Activated T-cell treated with anti-CD3 and anti-CD28 coated beads for 4 hours (primary cell): ENCODE results near the gene MYO1C.

ENCODE experiments used
- DNase-seq: peaks from one replicate; pipeline ENCODE4 v3.0.0-alpha.2; 2020

Gene MYO1C

DNA sequence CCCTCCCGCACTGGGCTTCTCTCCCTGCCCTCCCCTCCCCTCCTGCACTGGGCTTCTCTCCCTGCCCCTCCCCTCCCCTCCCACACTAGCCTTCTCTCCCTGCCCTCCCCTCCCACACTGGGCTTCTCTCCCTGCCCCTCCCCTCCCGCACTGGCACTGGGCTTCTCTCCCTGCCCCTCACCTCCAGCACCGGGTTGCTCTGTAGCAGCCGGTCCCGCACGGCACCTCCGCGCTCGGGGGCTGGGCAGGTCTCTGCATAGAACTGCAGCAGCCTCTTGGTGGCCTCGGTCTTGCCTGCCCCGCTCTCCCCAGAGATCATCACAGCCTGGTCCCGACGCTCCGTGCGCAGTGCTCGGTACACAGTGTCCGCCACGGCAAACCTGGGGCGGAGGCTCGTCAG is 9.8 kb downstream of the MYO1C start:
- DNase-seq = no peak

DNA sequence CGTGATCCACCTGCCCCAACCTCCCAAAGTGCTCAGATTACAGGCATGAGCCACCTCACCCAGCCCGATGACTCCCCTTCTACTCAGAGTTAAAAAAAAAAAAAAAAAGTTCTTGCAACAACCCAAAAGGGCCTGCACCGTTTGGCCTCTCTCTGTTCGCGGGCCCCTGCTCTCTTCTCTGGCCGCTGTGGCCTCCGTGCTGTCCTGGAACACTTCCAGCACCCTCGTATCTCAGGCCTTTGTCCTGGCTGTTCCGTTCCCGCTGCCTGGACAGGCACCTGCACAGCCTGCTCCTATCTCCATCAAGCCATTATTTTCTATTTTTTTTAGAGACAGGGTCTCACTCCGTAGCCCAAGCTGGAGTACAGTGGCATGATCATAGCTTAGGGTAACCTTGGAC is 10.8 kb downstream of the MYO1C start:
- no peak for DNase-seq

DNA sequence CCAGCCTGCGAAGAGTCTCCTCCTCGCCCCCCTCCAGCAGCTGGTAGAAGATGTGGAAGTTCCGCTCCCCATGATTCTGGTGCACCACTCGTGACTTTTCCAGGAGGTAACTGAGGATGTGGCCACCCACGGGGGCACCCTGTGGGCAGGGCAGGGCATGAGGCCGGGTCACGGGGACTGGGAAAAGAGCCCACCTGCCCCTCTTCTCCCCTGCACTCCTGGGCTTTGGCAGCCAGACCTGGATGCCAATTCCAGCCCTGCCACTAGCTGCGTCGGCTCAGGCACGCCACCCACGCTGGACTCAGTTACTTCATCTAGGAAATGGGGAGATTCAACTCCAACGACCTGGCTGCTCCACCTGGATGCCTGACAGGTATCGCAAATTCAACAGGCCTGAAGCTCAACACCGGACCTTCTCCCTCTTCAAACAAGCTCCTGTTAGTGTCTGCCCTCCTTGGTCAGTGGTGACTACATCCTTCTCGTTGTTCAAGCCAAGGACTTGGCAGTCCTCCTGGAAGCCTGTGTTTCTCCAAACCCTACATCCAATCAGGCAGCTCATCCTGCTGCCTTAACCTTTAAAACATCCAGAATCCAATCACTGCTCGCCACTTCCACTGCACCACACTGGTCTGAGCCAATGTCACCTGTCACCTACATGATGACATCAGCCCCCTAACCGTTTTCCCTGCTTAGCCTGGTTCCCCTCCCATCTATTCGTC is 11.6 kb downstream of the MYO1C start:
- no peak for DNase-seq

DNA sequence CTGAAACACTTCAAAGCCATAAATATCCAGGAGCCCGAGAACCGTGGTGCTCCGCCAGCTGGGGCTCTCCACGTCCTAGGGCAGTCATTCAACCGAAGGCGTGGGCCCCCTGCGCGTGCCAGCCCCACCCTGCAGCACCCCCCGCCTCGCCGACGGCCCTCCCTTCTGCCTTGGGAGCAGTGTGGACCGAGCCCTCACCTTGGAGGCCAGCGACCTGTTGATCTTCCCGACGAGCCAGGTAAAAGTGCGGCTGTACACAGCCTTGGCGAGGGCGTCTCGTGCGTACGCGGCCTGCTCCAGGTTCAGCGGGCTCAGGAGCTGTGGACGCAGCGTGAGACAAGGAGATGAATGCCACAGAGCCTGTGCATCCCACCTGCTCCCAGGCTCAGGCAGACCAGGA is 14.1 kb downstream of the MYO1C start:
- no peak for DNase-seq

DNA sequence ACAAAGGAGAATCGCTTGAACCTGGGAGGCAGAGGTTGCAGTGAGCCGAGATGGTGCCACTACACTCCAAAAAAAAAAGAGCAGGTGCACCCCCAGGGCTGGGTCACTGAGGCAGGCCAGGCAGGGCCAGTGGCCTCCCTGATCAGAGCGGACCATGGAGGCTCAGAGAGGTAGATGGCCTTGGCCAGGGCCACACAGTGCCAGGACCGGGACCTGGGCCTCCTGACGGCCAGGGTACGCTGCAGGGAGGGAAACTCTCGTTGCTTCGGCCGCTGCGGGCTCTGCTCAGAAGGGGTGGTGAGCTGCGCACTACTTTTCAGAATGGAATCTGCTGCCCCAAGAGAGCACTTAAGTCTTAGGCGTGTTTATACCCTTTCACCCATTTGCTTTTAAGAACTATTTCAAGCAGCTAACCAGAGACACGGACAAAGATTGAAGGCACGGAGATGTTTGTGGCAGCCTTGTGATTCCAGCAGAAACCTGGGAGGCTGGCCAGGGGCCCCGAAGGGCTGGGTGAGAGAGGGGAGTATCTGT is 17.1 kb downstream of the MYO1C start:
- DNase-seq = no peak

DNA sequence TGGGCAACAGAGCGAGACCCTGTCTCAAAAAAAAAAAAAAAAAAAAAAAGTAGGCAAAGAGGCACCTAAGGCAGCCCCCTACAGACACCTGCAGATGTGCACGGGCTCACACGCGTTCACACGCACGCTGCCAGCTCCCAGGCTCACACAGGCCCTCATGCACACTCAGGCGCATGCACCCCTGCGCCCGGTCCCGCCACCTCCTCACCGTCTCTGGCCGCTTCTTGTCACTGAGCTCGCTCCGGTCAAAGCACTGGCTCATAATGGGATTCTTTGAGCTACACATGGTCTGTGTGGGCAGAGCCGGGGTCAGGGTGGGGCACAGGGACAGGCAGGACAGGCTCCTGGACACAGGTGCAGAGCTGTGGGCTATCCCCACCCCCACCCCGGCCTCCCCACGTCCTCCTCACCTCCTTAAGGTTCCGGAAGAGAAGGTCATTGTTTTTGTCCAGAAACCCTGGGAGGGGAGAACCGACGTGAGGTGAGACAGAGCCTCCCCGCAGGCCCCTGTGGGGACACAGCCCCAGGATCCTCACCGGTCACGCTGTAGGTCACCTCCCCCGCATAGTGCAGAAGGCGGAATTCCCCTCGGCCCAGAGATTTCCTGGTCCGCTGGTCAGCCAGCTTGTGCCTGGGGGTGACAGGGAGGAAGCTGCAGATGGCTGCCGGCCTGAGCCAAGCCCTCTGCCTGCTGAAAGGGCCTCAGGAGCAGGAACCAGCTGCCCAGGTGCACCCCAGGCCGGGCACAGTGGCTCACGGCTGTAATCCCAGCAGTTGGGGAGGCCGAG is 17.9 kb downstream of the MYO1C start:
- DNase-seq = no peak

DNA sequence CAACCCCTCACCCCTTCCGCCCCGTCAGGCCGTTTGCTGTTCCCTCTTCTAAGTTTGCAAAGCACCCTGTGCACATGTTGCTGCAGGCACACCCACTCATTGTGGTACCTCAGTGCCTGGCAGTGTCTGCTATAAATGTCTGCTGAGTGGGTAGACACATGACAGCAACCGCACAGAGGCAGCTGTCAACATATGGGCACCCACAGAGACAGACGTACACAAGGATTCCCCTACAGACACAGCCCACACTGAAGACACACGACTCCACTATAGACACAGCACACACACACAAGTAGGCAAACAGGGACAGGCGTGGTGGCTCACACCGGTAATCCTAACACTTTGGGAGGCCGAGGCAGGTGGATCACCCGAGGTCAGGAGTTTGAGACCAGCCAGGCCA is 18.6 kb downstream of the MYO1C start:
- no peak for DNase-seq

DNA sequence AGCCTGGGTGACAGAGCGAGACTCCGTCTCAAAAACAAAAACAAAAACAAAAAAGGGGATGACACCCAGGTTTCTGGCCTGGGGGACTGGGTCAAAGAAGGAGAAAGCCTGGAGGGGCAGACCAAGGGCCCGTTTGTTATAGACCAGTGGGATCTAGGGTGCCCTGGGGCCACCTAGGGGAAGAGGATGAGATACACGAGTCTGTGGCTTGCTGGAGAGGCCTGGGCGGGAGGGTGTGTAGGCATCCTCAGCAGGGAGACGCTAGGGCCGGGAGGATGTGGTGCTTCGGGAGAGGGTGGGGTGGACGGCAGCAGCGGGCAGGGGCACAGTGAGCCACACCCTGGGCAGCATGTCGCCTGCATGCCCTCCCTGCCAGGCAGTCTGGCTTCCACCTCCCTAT is 19.3 kb downstream of the MYO1C start:
- DNase-seq = no peak

DNA sequence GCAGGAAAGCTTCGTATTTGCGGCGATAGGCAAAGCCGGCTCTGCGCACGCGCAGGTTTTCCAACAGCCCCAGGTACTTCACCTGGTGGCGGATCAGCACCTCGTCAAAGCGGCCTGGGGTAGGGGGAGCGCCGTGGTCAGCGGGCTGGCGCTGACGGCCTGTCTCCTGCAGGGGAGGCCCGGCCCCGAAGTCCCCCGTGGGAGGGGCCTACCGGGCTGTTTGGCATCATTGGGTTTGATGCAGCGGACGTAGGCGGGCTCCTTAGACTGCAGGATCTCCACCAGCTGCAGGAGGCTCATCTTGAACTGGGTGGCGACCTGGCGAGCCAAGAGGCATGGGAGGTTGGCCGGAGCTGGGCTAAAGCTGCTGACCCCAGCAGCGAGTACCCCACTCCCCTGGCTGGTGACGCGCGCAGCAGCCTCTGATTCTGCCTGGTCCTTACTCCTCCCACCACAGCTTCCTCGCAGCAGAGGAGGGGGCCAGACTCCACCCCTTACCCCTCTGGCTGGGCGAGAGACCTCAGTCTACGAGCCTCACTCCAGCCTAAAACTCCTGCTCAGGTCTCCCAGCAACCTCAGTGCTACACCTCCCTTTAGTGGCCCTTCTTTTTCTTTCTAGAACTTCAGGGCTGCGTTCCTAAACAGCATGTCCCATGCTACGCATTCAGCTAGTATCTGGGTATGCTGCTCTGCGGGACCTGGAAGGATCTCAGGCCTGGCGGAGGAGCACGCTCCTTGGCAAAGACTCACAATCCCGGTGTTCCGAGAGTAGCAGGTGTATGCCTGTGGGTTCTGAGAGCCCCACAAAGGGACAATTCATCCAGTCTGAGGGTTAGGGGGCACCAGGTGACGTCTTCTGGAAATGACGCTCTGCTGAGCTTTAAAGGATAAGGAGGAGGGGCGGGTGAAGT is 20.3 kb downstream of the MYO1C start:
- DNase-seq = no peak

DNA sequence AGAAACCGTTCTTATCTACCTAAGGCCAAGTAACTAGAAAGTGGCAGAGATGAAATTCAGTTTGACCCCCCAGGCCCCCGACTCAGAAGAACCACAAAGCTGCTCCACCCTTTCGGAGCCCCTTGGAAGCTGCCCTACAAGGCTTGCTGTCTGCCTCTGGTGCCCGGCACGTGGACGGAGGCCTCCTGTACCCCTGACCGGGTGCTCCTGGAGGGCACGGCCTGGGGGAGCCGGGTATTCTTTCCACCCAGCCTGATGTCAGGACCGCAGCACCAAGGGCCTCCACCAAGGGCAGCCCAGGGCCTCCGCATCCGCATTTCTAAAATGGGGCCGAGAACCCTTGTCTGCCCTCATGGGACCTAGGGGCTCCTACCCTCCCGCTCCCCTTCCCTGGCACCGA is 21.0 kb downstream of the MYO1C start:
- DNase-seq = no peak

DNA sequence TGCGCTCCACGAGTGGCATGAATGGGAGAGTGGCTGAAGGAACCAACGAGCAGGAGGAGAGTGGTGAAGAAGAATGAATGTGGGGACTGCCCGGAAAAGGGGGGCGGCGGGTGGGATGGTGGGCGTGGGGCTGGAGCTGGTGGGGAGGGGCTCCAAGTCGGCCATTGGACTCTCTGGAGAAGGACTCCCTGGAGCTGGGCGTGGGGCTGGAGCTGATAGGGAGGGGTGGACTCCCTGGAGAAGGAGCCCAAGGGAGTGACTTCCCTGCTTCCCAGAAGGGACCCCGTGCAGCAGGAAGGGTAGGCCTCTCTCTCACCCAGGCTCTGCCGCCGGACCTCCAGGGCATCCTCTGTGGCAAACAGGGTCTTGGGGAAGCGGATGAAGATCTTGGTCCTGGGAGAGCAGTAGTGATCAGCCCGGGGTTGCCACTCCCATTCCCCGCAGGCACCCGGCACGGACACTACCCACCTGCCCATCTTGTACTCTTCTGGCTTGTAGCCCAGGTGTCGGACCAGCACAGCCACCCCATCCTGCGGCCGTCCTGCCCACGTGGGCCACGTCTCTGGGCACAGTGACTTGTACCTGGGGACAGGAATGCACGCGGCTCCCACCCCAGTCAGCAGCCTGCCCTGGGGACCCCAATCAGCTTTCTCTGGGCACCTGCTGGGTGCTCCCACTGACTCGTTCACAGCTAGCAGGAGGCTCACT is 21.6 kb downstream of the MYO1C start:
- no peak for DNase-seq

DNA sequence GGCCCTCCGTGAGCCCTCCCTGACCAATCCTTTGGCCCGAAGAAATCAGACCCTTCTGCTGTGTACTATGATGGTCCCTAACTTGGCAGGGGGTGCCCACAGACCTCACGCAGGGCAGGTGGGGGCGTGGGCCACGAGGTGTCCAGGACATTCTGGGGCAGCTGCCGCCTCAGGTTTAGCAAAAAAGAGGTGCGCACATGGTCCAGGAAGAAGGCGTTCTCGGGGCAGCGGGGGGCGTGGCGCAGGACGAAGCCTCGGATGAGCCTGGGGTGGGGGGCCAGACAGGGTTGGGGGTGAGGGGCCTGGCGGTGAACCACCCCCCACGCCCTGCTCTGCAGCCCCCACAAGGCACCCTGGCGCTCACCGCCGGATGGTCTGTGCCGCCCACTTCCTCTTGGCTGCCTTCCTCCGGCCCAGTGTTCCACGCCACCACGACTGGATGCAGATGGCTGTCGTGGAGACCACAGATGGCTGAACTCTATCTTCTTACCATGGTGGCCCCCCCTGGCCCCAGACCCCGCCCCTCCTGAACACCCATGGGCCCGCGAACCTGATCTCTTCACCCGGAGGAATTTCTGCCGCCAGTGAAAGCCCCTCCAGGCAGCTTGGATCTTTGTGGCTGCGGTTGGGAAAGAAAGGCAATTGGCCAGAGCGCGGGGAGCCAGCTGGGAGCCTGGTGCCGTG is 22.3 kb downstream of the MYO1C start:
- no peak for DNase-seq

DNA sequence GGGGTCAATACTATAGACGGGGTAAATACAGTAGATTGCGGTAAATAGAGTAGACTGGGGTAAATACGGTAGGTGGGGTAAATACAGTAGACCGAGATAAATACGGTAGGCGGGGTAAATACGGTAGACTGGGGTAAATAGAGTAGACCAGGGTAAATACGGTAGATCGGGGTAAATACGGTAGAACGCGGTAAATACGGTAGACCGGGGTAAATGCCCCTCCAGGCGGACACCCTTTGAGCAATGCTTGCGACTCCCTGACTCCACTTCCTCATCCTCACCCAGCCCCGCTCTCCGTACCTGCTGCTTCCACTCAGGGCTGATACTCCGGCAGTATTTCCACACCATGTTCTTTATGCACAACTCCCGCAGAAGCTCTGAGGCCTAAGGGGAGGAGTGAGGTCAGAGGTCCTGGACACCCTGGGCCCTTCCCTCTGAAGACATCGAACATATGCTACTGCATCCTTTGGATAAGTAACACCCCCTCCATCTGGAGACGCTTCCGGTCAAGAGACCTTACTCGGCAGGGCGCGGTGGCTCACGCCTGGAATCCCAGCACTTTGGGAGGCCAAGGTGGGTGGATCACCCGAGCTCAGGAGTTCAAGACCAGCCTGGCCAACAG is 23.1 kb downstream of the MYO1C start:
- no peak for DNase-seq

DNA sequence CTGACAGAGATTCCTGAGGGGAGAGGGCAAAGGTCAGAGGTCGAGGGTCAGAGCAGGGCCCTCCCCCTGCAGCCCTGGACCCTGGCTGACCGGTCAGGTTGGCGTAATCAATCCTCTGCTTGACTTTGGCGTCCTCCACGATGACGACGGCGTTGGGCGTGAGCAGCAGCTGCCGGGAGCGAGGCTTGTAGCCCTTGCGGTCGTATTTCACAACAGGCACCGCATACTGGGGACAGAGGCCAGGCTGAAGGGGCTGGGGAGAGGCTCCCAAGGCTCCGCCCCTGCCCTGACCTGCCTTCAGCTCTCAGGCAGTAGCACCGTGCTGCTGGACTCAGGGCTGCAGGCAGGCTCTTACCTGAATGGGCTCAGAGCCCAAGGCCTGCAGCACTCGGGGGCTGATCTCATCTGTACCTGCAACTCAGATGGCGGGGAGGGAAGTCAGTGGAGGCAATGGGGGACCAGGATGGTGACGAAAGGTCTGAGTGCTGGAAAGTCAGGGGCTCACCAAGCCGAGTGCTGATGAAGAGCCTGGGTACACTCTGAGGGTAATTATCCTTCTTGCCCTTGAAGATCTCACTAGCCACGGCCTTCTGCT is 24.5 kb downstream of the MYO1C start:
- DNase-seq = no peak

DNA sequence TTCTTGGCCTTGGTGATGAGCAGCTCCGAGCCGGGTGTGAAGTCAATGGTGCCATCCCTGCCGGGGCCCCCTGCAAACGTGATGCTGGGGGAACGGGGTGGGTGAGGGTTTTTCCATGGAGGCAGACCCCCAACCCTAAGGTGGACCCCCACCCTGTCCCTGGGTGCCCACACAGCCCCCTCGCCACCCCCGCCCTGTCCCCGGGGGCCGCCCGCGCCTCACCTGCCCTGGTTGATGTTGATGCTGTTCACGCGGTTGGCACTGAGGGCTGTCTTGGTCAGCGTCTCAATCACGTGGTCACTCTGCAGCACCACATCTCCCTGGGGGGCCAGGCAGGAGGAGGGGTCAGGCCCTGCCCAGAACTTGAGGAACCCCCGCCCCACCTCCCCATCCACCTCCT is 25.2 kb downstream of the MYO1C start:
- DNase-seq = no peak

DNA sequence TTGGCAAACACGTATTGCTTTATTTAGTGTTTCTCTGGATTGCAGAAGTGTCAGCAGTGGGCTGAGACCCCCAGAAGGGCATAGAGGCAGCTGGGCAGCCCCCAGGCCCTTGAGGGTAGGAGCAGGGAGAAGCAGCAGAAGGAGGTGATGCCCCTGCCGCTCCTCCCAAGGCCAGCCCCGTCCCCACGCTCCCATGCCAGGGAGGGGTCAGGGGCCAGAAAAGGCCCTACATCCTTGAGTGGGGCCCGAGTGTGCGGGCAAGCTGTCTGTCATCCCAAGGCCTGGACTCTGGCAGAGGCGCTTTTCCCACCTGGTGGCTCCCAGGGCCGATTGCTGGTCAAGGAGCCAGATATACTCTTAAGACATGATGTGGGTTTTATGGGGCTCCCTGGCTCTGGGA is 28.3 kb downstream of the MYO1C start:
- DNase-seq = no peak

DNA sequence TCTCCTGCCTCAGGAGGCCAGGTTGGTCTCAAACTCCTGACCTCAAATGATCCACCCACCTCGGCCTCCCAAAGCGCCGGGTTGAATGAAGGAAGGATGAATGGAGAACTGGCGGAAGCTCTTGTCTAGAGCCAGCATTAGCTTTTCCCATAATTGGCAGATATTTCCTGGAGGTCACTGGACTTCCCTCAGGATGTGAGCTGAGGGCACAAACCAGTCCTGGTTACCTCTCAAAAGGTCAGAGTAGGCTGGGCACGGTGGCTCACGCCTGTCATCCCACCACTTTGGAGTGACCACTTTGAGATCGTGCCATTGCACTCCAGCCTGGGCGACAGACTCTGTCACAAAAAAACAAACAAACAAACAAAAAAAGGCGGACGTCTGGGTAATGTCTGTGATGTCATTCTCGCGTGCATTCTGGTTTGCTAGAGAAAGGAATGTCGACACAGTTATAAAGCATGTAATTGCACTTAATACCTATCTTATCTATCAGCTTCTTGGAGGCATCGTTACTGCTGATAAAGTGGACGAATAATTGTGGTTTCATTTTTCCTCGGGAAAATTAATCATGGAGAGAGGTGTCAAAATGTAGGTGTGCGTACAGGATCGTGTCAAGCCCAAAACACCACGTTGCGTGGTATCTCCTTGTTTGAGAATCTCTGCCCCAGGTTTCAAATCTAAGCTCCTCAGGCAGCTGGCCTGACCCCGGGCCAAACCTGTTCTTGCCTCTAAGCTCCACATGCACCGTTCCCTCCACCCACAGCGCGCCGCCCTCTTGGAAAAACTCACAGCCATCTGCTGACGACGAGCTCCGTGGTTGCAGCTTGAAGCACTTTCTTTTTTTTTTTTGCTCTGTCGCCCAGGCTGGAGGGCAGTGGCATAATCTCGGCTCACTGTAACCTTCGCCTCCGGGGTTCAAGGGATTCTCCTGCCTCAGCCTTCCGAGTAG is 30.0 kb downstream of the MYO1C start:
- DNase-seq = no peak

DNA sequence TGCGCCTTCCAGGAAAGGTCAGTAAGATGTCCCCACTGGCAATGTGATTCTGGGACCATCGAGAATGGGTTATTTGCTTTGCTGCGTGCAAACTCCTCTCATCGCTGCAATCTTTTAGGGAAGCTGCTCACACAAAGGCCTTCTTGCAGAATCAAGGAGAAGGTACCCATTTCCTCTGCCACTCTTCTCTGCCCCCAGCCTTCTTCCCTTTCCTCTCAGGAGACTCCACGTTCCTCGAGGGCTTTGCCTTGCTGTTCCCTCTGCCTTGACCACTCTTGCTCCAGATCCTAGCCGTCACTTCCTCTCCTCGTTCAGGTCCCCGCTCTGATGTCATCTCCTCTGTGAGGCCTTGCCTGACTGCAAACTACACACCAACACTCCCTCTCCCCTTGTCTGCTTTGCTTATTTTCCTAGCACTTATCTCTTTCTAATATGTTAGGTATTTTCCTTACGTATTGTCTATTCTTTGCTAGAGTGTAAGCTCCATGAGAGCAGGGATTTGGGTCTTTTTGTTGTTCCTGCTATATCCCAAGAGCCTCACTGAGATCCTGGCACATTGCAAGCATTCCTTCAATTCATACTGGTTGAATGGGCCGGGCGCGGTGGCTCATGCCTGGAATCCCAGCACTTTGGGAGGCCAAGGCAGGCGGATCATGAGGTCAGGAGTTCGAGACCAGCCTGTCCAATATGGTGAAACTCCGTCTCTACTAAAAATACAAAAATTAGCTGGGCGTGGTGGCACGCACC is 31.1 kb downstream of the MYO1C start:
- no peak for DNase-seq

DNA sequence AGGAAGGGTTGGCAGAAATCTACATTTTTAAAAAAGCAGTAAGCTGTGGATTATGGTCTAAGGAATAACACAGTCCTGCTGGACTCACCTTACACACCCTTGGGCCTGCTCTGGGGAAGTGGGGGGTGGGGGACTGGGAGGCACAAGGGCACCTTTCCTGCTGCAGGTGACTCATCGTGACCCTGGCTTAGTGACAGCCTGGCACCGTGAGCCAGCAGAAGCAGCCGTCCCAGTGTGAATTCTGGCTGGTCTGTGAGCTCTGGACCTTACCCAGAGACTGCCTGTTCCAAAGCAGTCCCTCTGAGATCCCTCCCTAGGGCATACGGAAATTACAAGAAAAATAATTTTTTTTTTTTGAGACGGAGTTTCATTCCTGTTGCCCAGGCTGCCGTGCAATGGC is 32.3 kb downstream of the MYO1C start:
- DNase-seq = no peak
